ENCODE results near the gene TFRC.
"Not testable (repeated sequence)": the region's sequence is repeated elsewhere in the genome, so short reads cannot be mapped to it uniquely, and the experiment has no call there.

TFRC gene

GRCh38 chr3:196081834-196082618 lies at the start of gene TFRC:
TSS of gene TFRC (minus strand) at chr3:196082090. CDS start at chr3:196077099, 4,991 bp downstream.
- peak; percentile 89 to 96 (median 94) for DNase-seq

- DNase-seq, result no peak
These were observed 46.4 kb upstream of the TFRC start for GRCh38 chr3:196128172-196128843.

- no peak for DNase-seq
These were observed 45.6 kb upstream of the TFRC start for GRCh38 chr3:196127308-196128040.

- no peak for DNase-seq
These were observed 42.7 kb upstream of the TFRC start for GRCh38 chr3:196124608-196125007.

- DNase-seq, result no peak
These were observed 40.8 kb upstream of the TFRC start for GRCh38 chr3:196122688-196123046.

- DNase-seq, result no peak
These were observed 40.3 kb upstream of the TFRC start for GRCh38 chr3:196122021-196122687.

- no peak for DNase-seq
These were observed 39.2 kb upstream of the TFRC start for GRCh38 chr3:196121066-196121465.

- DNase-seq, result peak in 1 of 6 experiments; percentile 8
These were observed 38.5 kb upstream of the TFRC start for GRCh38 chr3:196120291-196120951.

- no peak for DNase-seq
These were observed 35.9 kb upstream of the TFRC start for GRCh38 chr3:196117809-196118208.

GRCh38 chr3:196115678-196116083 lies 33.8 kb upstream of the TFRC start:
- DNase-seq, result no peak

- peak; percentile 6 to 45 (median 22) for DNase-seq
These were observed 30.1 kb upstream of the TFRC start for GRCh38 chr3:196111939-196112386.

GRCh38 chr3:196108075-196108743 lies 26.3 kb upstream of the TFRC start:
- DNase-seq, result no peak

GRCh38 chr3:196104707-196105106 lies 22.8 kb upstream of the TFRC start:
- DNase-seq, result not testable (repeated sequence)

- DNase-seq, result not testable (repeated sequence)
These were observed 16.6 kb upstream of the TFRC start for GRCh38 chr3:196098365-196098980.

GRCh38 chr3:196097373-196098154 lies 15.7 kb upstream of the TFRC start:
- DNase-seq, result no peak

- DNase-seq, result no peak
These were observed 14.6 kb upstream of the TFRC start for GRCh38 chr3:196096382-196096953.

- DNase-seq, result no peak
These were observed 11.6 kb upstream of the TFRC start for GRCh38 chr3:196093317-196094111.

- no peak for DNase-seq
These were observed 6.0 kb upstream of the TFRC start for GRCh38 chr3:196087906-196088305.

- no peak for DNase-seq
These were observed 705 bp upstream of the TFRC start for GRCh38 chr3:196082619-196082971.
